ENCODE data around the gene HMGXB3.
"Not testable (repeated sequence)": the region's sequence is repeated elsewhere in the genome, so short reads cannot be mapped to it uniquely, and the experiment has no call there.

The HMGXB3 gene

GRCh38 chr5:150069672-150070627 is 69.4 kb downstream of the HMGXB3 start:
- DNase-seq, result no peak

GRCh38 chr5:150070821-150071220 is 70.3 kb downstream of the HMGXB3 start:
- DNase-seq, result no peak

- DNase-seq, result no peak
Measured at GRCh38 chr5:150073086-150073625, 72.6 kb downstream of the HMGXB3 start.

- no peak for DNase-seq
Measured at GRCh38 chr5:150073677-150074076, 73.1 kb downstream of the HMGXB3 start.

- DNase-seq, result no peak
Measured at GRCh38 chr5:150075233-150075632, 74.7 kb downstream of the HMGXB3 start.

- DNase-seq, result no peak
Measured at GRCh38 chr5:150075806-150076205, 75.3 kb downstream of the HMGXB3 start.

GRCh38 chr5:150077060-150077459 is 76.5 kb downstream of the HMGXB3 start:
- DNase-seq, result no peak

GRCh38 chr5:150077996-150078801 is 77.7 kb downstream of the HMGXB3 start:
- DNase-seq, result no peak

GRCh38 chr5:150078802-150079689 is 78.5 kb downstream of the HMGXB3 start:
- no peak for DNase-seq

GRCh38 chr5:150079909-150080461 is 79.4 kb downstream of the HMGXB3 start:
- no peak for DNase-seq

GRCh38 chr5:150080696-150081435 is 80.3 kb downstream of the HMGXB3 start:
- no peak for DNase-seq

GRCh38 chr5:150081541-150082283 is 81.2 kb downstream of the HMGXB3 start:
- no peak for DNase-seq

- DNase-seq, result no peak
Measured at GRCh38 chr5:150082374-150082773, 81.8 kb downstream of the HMGXB3 start.

- DNase-seq, result no peak
Measured at GRCh38 chr5:150082889-150083288, 82.3 kb downstream of the HMGXB3 start.

- DNase-seq, result not testable (repeated sequence)
Measured at GRCh38 chr5:150084754-150085153, 84.2 kb downstream of the HMGXB3 start.

GRCh38 chr5:150085191-150085912 is 84.8 kb downstream of the HMGXB3 start:
- DNase-seq, result no peak

GRCh38 chr5:150085950-150086715 is 85.6 kb downstream of the HMGXB3 start, which contains the start of gene CSF1R:
TSS of gene CSF1R (minus strand) at chr5:150086554. CDS start at chr5:150086427, 127 bp downstream.
- DNase-seq, result no peak

- DNase-seq, result no peak
Measured at GRCh38 chr5:150092159-150092787, 91.7 kb downstream of the HMGXB3 start.
